ENCODE results near the gene GMPR2. TPM values are rescaled to one million over a fixed set of nuclear protein-coding genes. Genes with fewer than 3 reads are reported as not detected.

Gene GMPR2
- total RNA-seq, 1 donor from 2014 or later = 66.2 TPM

GRCh38 chr14:24286996-24287395 is 54.3 kb downstream of the GMPR2 start:
- H3K27me3 Mint-ChIP-seq (ENCODE audit: low read depth) = no peaks in the 10 kb centered on the region
- H3K9me3 Mint-ChIP-seq = no peaks in the 10 kb centered on the region
- no peak overlapping the region for H3K4me3 Mint-ChIP-seq
- no peak for DNase-seq (ENCODE audit: low read depth, low spot score)
- H3K27ac Mint-ChIP-seq (ENCODE audit: unreplicated experiment) = no peak overlapping the region
- TF ChIP-seq CTCF (conservative IDR thresholded peaks at IDR 0.05) = no peak
- H3K4me1 Mint-ChIP-seq = no peaks in the 10 kb centered on the region
- H3K36me3 Mint-ChIP-seq (ENCODE audit: low read depth) = no peaks in the 10 kb centered on the region

Other genes starting within 250 kb of the GMPR2 start
- 15.1 and 17.1 TPM in 2 replicates for gene DHRS4L2, start 244.0 kb upstream of the GMPR2 start, total RNA-seq
- gene CARMIL3, start 180.9 kb upstream of the GMPR2 start, total RNA-seq = 9.3 and 9.4 TPM in 2 replicates
- gene CPNE6, start 161.4 kb upstream of the GMPR2 start, total RNA-seq = not detected in 2 replicates
- 26.1 and 26.7 TPM in 2 replicates for gene PCK2, start 138.6 kb upstream of the GMPR2 start, total RNA-seq
- 52.5 and 53.9 TPM in 2 replicates for gene DCAF11, start 118.2 kb upstream of the GMPR2 start, total RNA-seq
- 1.2 and 2.3 TPM in 2 replicates for gene NRL, start 118.0 kb upstream of the GMPR2 start, total RNA-seq
- 0.42 and 0.66 TPM in 2 replicates for gene FITM1, start 102.3 kb upstream of the GMPR2 start, total RNA-seq
- gene PSME1, start 96.7 kb upstream of the GMPR2 start, total RNA-seq = 81.4 and 88.5 TPM in 2 replicates
- 28.3 and 30.3 TPM in 2 replicates for gene EMC9, start 91.3 kb upstream of the GMPR2 start, total RNA-seq
- gene PSME2, start 86.3 kb upstream of the GMPR2 start, total RNA-seq = 125 and 131 TPM in 2 replicates
- 65.5 and 82.2 TPM in 2 replicates for gene RNF31, start 85.4 kb upstream of the GMPR2 start, total RNA-seq
- gene IRF9, start 71.7 kb upstream of the GMPR2 start, total RNA-seq = 22.9 and 23.0 TPM in 2 replicates
- 160 and 163 TPM in 2 replicates for gene REC8, start 60.8 kb upstream of the GMPR2 start, total RNA-seq
- 88.3 and 88.7 TPM in 2 replicates for gene IPO4, start 44.1 kb upstream of the GMPR2 start, total RNA-seq
- 45.6 and 47.4 TPM in 2 replicates for gene TM9SF1, start 37.5 kb upstream of the GMPR2 start, total RNA-seq
- 0.47 and 0.48 TPM in 2 replicates for gene TSSK4, start 27.2 kb upstream of the GMPR2 start, total RNA-seq
- gene CHMP4A, start 19.4 kb upstream of the GMPR2 start, total RNA-seq = 42.2 and 44.7 TPM in 2 replicates
- 19.0 and 25.9 TPM in 2 replicates for gene MDP1, start 16.9 kb upstream of the GMPR2 start, total RNA-seq
- gene NEDD8, start 562 bp upstream of the GMPR2 start, total RNA-seq = 191 and 208 TPM in 2 replicates
- 63.4 and 66.7 TPM in 2 replicates for gene TINF2, start 9.7 kb downstream of the GMPR2 start, total RNA-seq
- 4.5 and 6.4 TPM in 2 replicates for gene TGM1, start 30.2 kb downstream of the GMPR2 start, total RNA-seq
- gene RABGGTA, start 38.7 kb downstream of the GMPR2 start, total RNA-seq = 22.8 and 25.4 TPM in 2 replicates
- gene DHRS1, start 66.9 kb downstream of the GMPR2 start, total RNA-seq = 17.2 and 19.1 TPM in 2 replicates
- 34.5 and 34.8 TPM in 2 replicates for gene NOP9, start 66.9 kb downstream of the GMPR2 start, total RNA-seq
- not detected in 2 replicates for gene CIDEB, start 75.0 kb downstream of the GMPR2 start, total RNA-seq
- gene LTB4R2, start 77.2 kb downstream of the GMPR2 start, total RNA-seq = 7.9 and 9.4 TPM in 2 replicates
- 4.7 and 5.3 TPM in 2 replicates for gene LTB4R, start 78.6 kb downstream of the GMPR2 start, total RNA-seq
- gene ADCY4, start 102.1 kb downstream of the GMPR2 start, total RNA-seq = 0.49 TPM in 1 of 2 replicates, not detected in the other
- gene RIPK3, start 107.1 kb downstream of the GMPR2 start, total RNA-seq = not detected in 2 replicates
- 44.3 and 47.8 TPM in 2 replicates for gene NFATC4, start 135.3 kb downstream of the GMPR2 start, total RNA-seq
- 10.3 and 10.4 TPM in 2 replicates for gene NYNRIN, start 166.1 kb downstream of the GMPR2 start, total RNA-seq
- gene CBLN3, start 196.7 kb downstream of the GMPR2 start, total RNA-seq = 0.86 and 1.0 TPM in 2 replicates
- 49.3 and 52.3 TPM in 2 replicates for gene KHNYN, start 197.0 kb downstream of the GMPR2 start, total RNA-seq
- gene SDR39U1, start 209.8 kb downstream of the GMPR2 start, total RNA-seq = 64.6 and 76.7 TPM in 2 replicates